Osteoblast (primary cell): ENCODE data around the gene GAS2L3. TPM values are rescaled to one million over a fixed set of nuclear protein-coding genes. Genes with fewer than 3 reads are reported as not detected.

ENCODE experiments used
- DNase-seq: peaks from one replicate; pipeline ENCODE4 v3.0.0; 2011; ENCODE audit warnings: low spot score, mixed read lengths; ENCODE audit not compliant: insufficient read length; ENCODE audit errors: missing footprints
- H2AFZ ChIP-seq: 2 replicates; pipeline ENCODE4 v1.6.0; 2011; ENCODE audit warnings: mild to moderate bottlenecking, low read length
- H3K27ac ChIP-seq: 2 replicates; pipeline ENCODE4 v1.5.1; 2011; ENCODE audit warnings: mild to moderate bottlenecking, low read depth, low read length, moderate library complexity
- H3K27me3 ChIP-seq: 2 replicates; pipeline ENCODE4 v1.6.0; 2012; ENCODE audit warnings: mild to moderate bottlenecking, control low read depth, inconsistent platforms, low read length, moderate library complexity; ENCODE audit not compliant: insufficient read depth
- H3K36me3 ChIP-seq: 2 replicates; pipeline ENCODE4 v1.5.1; 2011; ENCODE audit warnings: mild to moderate bottlenecking, low read length, control low read depth, moderate library complexity; ENCODE audit not compliant: insufficient read depth
- H3K4me1 ChIP-seq: 2 replicates; pipeline ENCODE4 v1.5.1; 2011; ENCODE audit warnings: mild to moderate bottlenecking, low read length, control low read depth, moderate library complexity; ENCODE audit not compliant: insufficient read depth
- H3K4me2 ChIP-seq: 2 replicates; pipeline ENCODE4 v1.6.0; 2011; ENCODE audit warnings: mild to moderate bottlenecking, low read length; ENCODE audit not compliant: insufficient read depth
- H3K4me3 ChIP-seq: fragments of 200-600 bp; sonication (generic); 3 replicates; pipeline ENCODE4 v1.5.1; 2012; ENCODE audit warnings: mild to moderate bottlenecking, low read length, inconsistent platforms; ENCODE audit not compliant: insufficient read depth
- H3K79me2 ChIP-seq: 2 replicates; pipeline ENCODE4 v1.6.0; 2012; ENCODE audit warnings: mild to moderate bottlenecking, low read length, control low read depth, inconsistent platforms; ENCODE audit not compliant: insufficient read depth
- H3K9me3 ChIP-seq: 2 replicates; pipeline ENCODE4 v1.5.1; 2011; ENCODE audit warnings: low read depth, low read length, control low read depth
- H4K20me1 ChIP-seq: 2 replicates; pipeline ENCODE4 v1.6.0; 2012; ENCODE audit warnings: mild to moderate bottlenecking, low read length, control low read depth; ENCODE audit not compliant: insufficient read depth
- small RNA-seq: library from RNA; depleted of rRNA; stranded (forward); fragments of <200 nt; gene quantifications from one replicate; pipeline ENCODE3, GENCODE V24; 2012
- total RNA-seq: library from RNA; depleted of rRNA; stranded (reverse); fragments of >200 nt; gene quantifications from 2 replicates; pipeline ENCODE4 v1.2.3, GENCODE V29; 2012
- TF ChIP-seq, protein P1 (sequence below): IDR thresholded peaks from 2 replicates; pipeline ENCODE4 v1.5.1; 2011; ENCODE audit warnings: mild to moderate bottlenecking, low read depth, low read length, moderate library complexity; ENCODE audit errors: extremely low read depth

Gene GAS2L3
- total RNA-seq, 1 donor: 29.3 TPM

DNA sequence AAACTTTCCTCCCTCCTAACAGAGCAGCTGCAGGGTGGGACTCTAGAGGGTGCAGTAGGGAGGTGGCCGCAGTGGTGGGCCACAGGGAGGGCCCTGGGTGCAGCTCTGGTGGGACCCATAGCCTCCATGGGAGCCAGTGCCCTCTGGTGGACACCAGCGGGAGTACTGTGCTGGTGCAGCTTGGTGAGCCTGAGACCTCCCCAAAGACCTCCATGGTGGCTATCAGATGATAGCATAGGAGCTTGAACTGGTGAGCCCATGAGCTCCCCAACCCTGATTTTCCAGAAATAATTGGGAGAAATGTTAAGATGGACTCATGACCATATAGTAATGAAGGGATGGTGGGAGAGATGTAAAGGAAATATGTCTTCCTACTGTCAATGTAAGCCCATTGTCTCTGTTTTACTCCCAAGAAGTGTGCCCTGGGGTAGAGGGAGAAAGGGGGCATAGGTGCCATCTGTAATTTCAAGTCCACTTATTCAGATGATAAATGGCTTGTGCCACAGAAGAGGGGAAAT lies 98.7 kb downstream of the GAS2L3 start:
- no peaks in the 10 kb centered on the region for H3K4me1 ChIP-seq
- no peaks in the 10 kb centered on the region for H3K9me3 ChIP-seq

DNA sequence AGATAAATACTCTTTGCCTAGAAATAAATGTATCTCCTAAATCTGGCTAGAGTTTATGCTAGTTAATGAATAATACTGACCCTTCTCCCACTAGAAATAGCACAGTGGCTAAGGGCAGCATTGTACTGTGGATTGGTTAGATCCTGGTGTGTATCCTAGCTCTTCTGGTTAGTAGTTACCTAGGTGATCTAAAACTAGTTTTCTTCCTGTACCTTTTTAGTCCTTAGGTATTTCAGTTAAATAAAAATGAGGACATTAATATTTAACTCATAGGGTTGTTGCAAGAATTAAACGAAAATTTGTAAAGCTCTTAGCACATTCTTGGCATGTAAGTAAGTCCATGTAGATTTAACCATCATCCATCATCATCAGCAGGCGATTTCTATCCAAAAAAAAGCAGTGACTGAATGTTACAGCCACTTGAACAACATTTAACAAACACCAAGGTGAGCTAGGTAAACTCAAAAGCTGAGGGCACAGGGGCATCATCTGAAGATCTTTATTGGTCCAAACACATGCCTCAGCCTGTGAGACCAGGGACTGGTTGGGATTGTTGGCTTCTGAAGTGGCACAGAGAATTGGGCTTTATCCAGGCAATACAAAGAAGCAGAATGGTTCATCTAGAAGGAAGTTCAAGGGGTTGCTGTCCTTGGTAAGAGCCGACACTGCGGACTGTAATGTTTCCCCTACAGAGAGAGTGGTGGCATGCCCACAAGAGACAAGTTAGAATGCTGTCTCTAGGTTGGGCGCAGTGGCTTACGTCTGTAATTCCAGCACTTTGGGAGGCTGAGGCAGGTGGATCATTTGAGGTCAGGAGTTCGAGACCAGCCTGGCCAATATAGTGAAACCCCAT lies 100.8 kb downstream of the GAS2L3 start:
- H3K36me3 ChIP-seq: no peaks in the 10 kb centered on the region
- no peak for DNase-seq
- H3K9me3 ChIP-seq: no peaks in the 10 kb centered on the region
- H3K4me2 ChIP-seq: no peak overlapping the region
- peaks cover 5% of the 10 kb centered on the region for H3K27me3 ChIP-seq
- H4K20me1 ChIP-seq: no peaks in the 10 kb centered on the region
- TF ChIP-seq, protein P1, sequence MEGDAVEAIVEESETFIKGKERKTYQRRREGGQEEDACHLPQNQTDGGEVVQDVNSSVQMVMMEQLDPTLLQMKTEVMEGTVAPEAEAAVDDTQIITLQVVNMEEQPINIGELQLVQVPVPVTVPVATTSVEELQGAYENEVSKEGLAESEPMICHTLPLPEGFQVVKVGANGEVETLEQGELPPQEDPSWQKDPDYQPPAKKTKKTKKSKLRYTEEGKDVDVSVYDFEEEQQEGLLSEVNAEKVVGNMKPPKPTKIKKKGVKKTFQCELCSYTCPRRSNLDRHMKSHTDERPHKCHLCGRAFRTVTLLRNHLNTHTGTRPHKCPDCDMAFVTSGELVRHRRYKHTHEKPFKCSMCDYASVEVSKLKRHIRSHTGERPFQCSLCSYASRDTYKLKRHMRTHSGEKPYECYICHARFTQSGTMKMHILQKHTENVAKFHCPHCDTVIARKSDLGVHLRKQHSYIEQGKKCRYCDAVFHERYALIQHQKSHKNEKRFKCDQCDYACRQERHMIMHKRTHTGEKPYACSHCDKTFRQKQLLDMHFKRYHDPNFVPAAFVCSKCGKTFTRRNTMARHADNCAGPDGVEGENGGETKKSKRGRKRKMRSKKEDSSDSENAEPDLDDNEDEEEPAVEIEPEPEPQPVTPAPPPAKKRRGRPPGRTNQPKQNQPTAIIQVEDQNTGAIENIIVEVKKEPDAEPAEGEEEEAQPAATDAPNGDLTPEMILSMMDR: no peak
- no peak overlapping the region for H3K4me3 ChIP-seq
- no peak overlapping the region for H3K27ac ChIP-seq
- H3K4me1 ChIP-seq: no peaks in the 10 kb centered on the region
- no peaks in the 10 kb centered on the region for H3K79me2 ChIP-seq
- H2AFZ ChIP-seq: no peak overlapping the region

More for the DNA sequence above, 98.7 kb downstream of the GAS2L3 start:
- Histone ChIP-seq H3K27ac (no peak overlapping the region), H3K27me3 (peaks cover 5% of the 10 kb centered on the region), H3K36me3 (no peaks in the 10 kb centered on the region), H3K4me3 (no peak overlapping the region), H3K4me2 (no peak overlapping the region), H4K20me1 (no peaks in the 10 kb centered on the region), H2AFZ (no peak overlapping the region), H3K79me2 (no peaks in the 10 kb centered on the region)
- TF ChIP-seq, protein P1: peak; percentile 66
- peak; percentile 39 for DNase-seq

Small RNAs within 50 kb of the gene (small RNA-seq; reads per million reads assigned to genes)
- gene AC010200.2: not detected

Other genes with a start within 250 kb of the GAS2L3 start
- not detected in 2 replicates for gene SLC17A8, start 216.6 kb upstream of the GAS2L3 start, total RNA-seq
- gene NR1H4, start 99.8 kb upstream of the GAS2L3 start, total RNA-seq: not detected in 2 replicates
- gene ANO4, start 221.1 kb downstream of the GAS2L3 start, total RNA-seq: not detected in 2 replicates